Right atrium auricular region (tissue), 2 donors: Measurements from ENCODE around the gene ITSN1. TPM values are rescaled to one million over a fixed set of nuclear protein-coding genes. Genes with fewer than 3 reads are reported as not detected.
A peak's percentile ranks its signal among the peaks of the same experiment; 100 is the strongest.

Experiments used
- DNase-seq: peaks from one replicate; pipeline ENCODE4 v3.0.0-alpha.2; 2019; ENCODE audit warnings: low spot score
- H3K27ac ChIP-seq, 2 donors: fragments of 200-600 bp; sonication (generic); 1 replicate in 1 of 2; 2 replicates in 1 of 2; pipeline ENCODE4 v1.5.1; 2016 to 2019
- H3K27me3 ChIP-seq, 2 donors: fragments of 200-600 bp; sonication (generic); one replicate each; pipeline versions ENCODE4 v1.5.1 to v1.6.0; 2017 to 2019
- H3K36me3 ChIP-seq: fragments of 200-600 bp; sonication (generic); one replicate; pipeline ENCODE4 v1.5.1; 2016
- H3K4me1 ChIP-seq, 2 donors: fragments of 200-600 bp; sonication (generic); one replicate each; pipeline versions ENCODE4 v1.5.1 to v1.6.0; 2017 to 2019
- H3K4me3 ChIP-seq, 2 donors: fragments of 200-600 bp; sonication (generic); 1 replicate in 1 of 2; 2 replicates in 1 of 2; pipeline ENCODE4 v1.5.1; 2017 to 2019; ENCODE audit warnings: mild to moderate bottlenecking in 1 of 2, moderate library complexity in 1 of 2
- H3K9me3 ChIP-seq, 2 donors: fragments of 200-600 bp; sonication (generic); one replicate each; pipeline ENCODE4 v1.5.1; 2019
- total RNA-seq, 2 donors: library from RNA; depleted of rRNA; stranded (reverse); fragments of >200 nt; gene quantifications; one replicate each; pipeline ENCODE4 v1.1.0, GENCODE V29; 2016
- TF ChIP-seq, protein P1 (sequence below), 2 donors: fragments of 200-600 bp; sonication (generic); IDR thresholded peaks; one replicate each; pipeline ENCODE4 v1.5.1; 2019; ENCODE audit warnings: antibody characterized with exemption in 2 of 2

Gene ITSN1
- total RNA-seq, 2 donors from 2014 or later, result 49.9 to 54.9 TPM

DNA sequence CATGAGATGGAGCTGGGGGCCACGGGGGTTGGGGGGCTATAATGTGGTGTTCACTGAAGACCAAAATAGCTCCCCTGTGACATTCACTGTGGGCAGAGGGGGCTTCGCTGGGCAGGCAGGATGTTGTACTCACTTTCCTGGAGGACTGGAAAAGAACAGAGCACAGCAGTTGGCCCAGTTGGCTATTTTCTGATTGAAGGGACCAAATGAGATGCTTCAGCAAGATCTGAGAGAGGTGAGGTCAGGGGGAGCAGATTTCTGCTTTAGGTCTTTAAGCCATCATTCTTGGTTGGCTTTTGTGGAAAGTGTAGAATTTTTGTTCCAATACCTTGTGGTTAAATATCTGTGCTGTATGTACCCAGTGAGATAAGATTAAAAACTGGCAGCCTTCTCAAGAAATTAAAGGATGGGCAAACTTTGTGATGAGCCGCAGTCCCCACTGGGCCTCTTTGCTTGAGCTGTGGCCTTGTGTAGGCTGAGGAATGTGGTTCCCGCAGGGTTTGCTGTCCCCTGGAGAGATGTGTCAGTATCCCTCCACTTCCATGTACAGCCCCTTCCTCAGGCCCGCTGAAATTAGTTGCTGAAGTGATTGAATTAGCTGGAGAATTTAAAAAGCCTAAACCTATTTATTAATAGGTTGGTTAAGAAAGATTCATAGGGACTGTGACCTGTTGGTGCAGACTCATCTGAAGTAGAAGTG is 192.7 kb downstream of the ITSN1 start:
- H3K9me3 ChIP-seq, result no peaks in the 10 kb centered on the region
- H3K4me3 ChIP-seq, result no peak overlapping the region
- DNase-seq, result no peak
- TF ChIP-seq, protein P1, sequence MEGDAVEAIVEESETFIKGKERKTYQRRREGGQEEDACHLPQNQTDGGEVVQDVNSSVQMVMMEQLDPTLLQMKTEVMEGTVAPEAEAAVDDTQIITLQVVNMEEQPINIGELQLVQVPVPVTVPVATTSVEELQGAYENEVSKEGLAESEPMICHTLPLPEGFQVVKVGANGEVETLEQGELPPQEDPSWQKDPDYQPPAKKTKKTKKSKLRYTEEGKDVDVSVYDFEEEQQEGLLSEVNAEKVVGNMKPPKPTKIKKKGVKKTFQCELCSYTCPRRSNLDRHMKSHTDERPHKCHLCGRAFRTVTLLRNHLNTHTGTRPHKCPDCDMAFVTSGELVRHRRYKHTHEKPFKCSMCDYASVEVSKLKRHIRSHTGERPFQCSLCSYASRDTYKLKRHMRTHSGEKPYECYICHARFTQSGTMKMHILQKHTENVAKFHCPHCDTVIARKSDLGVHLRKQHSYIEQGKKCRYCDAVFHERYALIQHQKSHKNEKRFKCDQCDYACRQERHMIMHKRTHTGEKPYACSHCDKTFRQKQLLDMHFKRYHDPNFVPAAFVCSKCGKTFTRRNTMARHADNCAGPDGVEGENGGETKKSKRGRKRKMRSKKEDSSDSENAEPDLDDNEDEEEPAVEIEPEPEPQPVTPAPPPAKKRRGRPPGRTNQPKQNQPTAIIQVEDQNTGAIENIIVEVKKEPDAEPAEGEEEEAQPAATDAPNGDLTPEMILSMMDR (IDR thresholded peaks at IDR 0.05), result no peak
- no peaks in the 10 kb centered on the region for H3K4me1 ChIP-seq
- peaks cover 53% of the 10 kb centered on the region for H3K36me3 ChIP-seq
- H3K27me3 ChIP-seq, result no peaks in the 10 kb centered on the region
- no peak overlapping the region for H3K27ac ChIP-seq

DNA sequence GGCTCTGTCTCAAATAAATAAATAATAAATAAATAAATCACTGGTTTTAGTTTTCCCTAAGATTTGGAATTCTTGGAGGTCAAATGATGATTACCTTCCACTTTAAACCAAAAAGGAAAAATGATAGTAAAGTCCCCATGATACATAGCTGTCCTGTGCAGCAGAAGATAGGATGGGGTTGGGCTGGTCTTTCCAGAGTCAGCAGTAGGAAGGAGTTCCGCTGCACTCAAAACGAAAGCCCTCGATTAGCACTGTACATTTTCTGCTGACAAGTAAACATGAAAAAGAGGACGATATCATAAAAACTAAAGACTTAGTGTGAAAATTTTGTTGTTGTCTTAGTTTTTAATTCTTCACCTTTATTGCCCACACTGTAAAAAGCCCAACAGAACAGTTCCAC is 193.6 kb downstream of the ITSN1 start:
- peaks cover 49% of the 10 kb centered on the region for H3K36me3 ChIP-seq
- TF ChIP-seq, protein P1 (IDR thresholded peaks at IDR 0.05), result no peak

GRCh38 chr21:33836408-33836807 is 194.1 kb downstream of the ITSN1 start:
- no peak overlapping the region for H3K4me3 ChIP-seq
- TF ChIP-seq, protein P1 (IDR thresholded peaks at IDR 0.05), result no peak
- H3K9me3 ChIP-seq, result no peaks in the 10 kb centered on the region
- peak; percentile 59 for DNase-seq
- no peaks in the 10 kb centered on the region for H3K4me1 ChIP-seq
- no peak overlapping the region for H3K27ac ChIP-seq
- H3K36me3 ChIP-seq, result peaks cover 44% of the 10 kb centered on the region
- H3K27me3 ChIP-seq, result no peaks in the 10 kb centered on the region

More for the DNA sequence above, 193.6 kb downstream of the ITSN1 start:
- no peaks in the 10 kb centered on the region for H3K9me3 ChIP-seq
- no peaks in the 10 kb centered on the region for H3K4me1 ChIP-seq
- H3K27me3 ChIP-seq, result no peaks in the 10 kb centered on the region
- no peak overlapping the region for H3K4me3 ChIP-seq
- H3K27ac ChIP-seq, result no peak overlapping the region
- peak; percentile 43 for DNase-seq

GRCh38 chr21:33839167-33839716 is 196.9 kb downstream of the ITSN1 start:
- TF ChIP-seq, protein P1 (IDR thresholded peaks at IDR 0.05), result no peak
- Histone ChIP-seq H3K36me3 (peaks cover 24% of the 10 kb centered on the region), H3K4me3 (no peak overlapping the region)

GRCh38 chr21:33839806-33840205 is 197.5 kb downstream of the ITSN1 start:
- DNase-seq, result no peak
- Histone ChIP-seq H3K27ac (no peak overlapping the region), H3K36me3 (peaks cover 20% of the 10 kb centered on the region), H3K4me3 (no peak overlapping the region), H3K27me3 (no peaks in the 10 kb centered on the region), H3K9me3 (no peaks in the 10 kb centered on the region), H3K4me1 (peaks cover 0 to 29% of the 10 kb centered on the region in 2 donors)
- TF ChIP-seq, protein P1 (IDR thresholded peaks at IDR 0.05), result no peak

More at GRCh38 chr21:33839167-33839716, 196.9 kb downstream of the ITSN1 start:
- no peaks in the 10 kb centered on the region for H3K27me3 ChIP-seq
- peaks cover 0 to 23% of the 10 kb centered on the region in 2 donors for H3K4me1 ChIP-seq
- H3K27ac ChIP-seq, result no peak overlapping the region
- DNase-seq, result no peak
- no peaks in the 10 kb centered on the region for H3K9me3 ChIP-seq
